Duodenal mucosa (tissue), 2 donors: ENCODE measurements around the gene CUL9.

Experiments used
- H3K27ac ChIP-seq: one replicate; pipeline ENCODE4 v1.7.0; 2013; ENCODE audit warnings: low read depth, low read length
- H3K27me3 ChIP-seq, 2 donors: one replicate each; pipeline ENCODE4 v1.7.0; 2013; ENCODE audit warnings: low read length in 2 of 2, control low read depth in 1 of 2; ENCODE audit not compliant: insufficient read depth in 2 of 2, control insufficient read depth in 1 of 2
- H3K36me3 ChIP-seq, 2 donors: one replicate each; pipeline ENCODE4 v1.7.0; 2013; ENCODE audit warnings: low read length in 2 of 2, control low read depth in 1 of 2; ENCODE audit not compliant: insufficient read depth in 2 of 2, control insufficient read depth in 1 of 2
- H3K4me1 ChIP-seq, 2 donors: one replicate each; pipeline ENCODE4 v1.7.0; 2013; ENCODE audit warnings: low read length in 2 of 2, control low read depth in 1 of 2; ENCODE audit not compliant: insufficient read depth in 2 of 2, control insufficient read depth in 1 of 2
- H3K4me3 ChIP-seq, 2 donors: one replicate each; pipeline ENCODE4 v1.7.0; 2013; ENCODE audit warnings: low read length in 2 of 2, low read depth in 1 of 2
- H3K9ac ChIP-seq, 2 donors: one replicate each; pipeline ENCODE4 v1.7.0; 2013; ENCODE audit warnings: low read length in 2 of 2, low read depth in 1 of 2
- H3K9me3 ChIP-seq, 2 donors: one replicate each; pipeline ENCODE4 v1.7.0; 2013; ENCODE audit warnings: low read length in 2 of 2, control low read depth in 1 of 2; ENCODE audit not compliant: control insufficient read depth in 1 of 2

Gene CUL9

DNA sequence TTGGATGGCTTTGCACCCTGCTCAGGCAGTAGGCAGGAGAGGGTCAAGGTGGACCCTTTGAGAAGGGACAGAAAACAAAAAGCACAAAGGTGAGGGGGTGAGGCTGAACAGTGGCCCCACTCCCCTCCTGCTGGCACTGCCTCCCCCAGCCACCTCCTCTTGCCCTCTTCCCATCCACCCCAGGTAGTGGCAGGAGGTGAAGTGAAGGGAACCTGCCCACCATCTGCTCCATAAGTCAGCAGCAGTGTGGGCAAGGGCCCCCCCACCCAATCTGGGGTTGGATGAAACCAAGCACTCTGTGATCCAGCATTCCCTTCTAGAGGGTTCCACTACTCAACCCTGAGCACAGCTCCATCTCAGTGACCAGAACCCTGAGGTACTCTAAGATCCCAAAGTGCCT, 89.9 kb downstream of the CUL9 start:
- Histone ChIP-seq H3K27ac (no peak overlapping the region), H3K4me3 (no peak overlapping the region), H3K27me3 (peaks cover 0 to 3% of the 10 kb centered on the region in 2 donors), H3K9me3 (no peaks in the 10 kb centered on the region), H3K36me3 (no peaks in the 10 kb centered on the region), H3K4me1 (peaks cover 58 to 77% of the 10 kb centered on the region in 2 donors), H3K9ac (no peak overlapping the region)

- peaks cover 48 to 77% of the 10 kb centered on the region in 2 donors for H3K4me1 ChIP-seq
- H3K4me3 ChIP-seq: no peak overlapping the region
- H3K27me3 ChIP-seq: peaks cover 0 to 3% of the 10 kb centered on the region in 2 donors
- H3K9ac ChIP-seq: peak overlapping the region in 1 of 2 donors; percentile 83
- H3K36me3 ChIP-seq: no peaks in the 10 kb centered on the region
- H3K9me3 ChIP-seq: no peaks in the 10 kb centered on the region
- no peak overlapping the region for H3K27ac ChIP-seq
Measured at GRCh38 chr6:43273707-43274106, 91.7 kb downstream of the CUL9 start.
